ENCODE data around the gene C9orf57. TPM values are rescaled to one million over a fixed set of nuclear protein-coding genes. Genes with fewer than 3 reads are reported as not detected.

Gene C9orf57
- total RNA-seq, 1 experiment from 2014 or later = not detected

- TF ChIP-seq EZH2 (IDR thresholded peaks at IDR 0.05; ENCODE audit: borderline replicate concordance, low read depth, low read length, poor library complexity, severe bottlenecking) = no peak
- TF ChIP-seq, protein P1, sequence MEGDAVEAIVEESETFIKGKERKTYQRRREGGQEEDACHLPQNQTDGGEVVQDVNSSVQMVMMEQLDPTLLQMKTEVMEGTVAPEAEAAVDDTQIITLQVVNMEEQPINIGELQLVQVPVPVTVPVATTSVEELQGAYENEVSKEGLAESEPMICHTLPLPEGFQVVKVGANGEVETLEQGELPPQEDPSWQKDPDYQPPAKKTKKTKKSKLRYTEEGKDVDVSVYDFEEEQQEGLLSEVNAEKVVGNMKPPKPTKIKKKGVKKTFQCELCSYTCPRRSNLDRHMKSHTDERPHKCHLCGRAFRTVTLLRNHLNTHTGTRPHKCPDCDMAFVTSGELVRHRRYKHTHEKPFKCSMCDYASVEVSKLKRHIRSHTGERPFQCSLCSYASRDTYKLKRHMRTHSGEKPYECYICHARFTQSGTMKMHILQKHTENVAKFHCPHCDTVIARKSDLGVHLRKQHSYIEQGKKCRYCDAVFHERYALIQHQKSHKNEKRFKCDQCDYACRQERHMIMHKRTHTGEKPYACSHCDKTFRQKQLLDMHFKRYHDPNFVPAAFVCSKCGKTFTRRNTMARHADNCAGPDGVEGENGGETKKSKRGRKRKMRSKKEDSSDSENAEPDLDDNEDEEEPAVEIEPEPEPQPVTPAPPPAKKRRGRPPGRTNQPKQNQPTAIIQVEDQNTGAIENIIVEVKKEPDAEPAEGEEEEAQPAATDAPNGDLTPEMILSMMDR (conservative IDR thresholded peaks at IDR 0.05; ENCODE audit: low read depth, low read length) = no peak
- no peak for DNase-seq (ENCODE audit: low spot score)
- H3K4me1 ChIP-seq (ENCODE audit: insufficient read depth, low read length, poor library complexity, severe bottlenecking) = no peaks in the 10 kb centered on the region
- intact Hi-C loops (cut with micrococcal nuclease; ENCODE audit: unreplicated experiment) = no loop called here
- CTCF ChIA-PET = interaction anchor here (0.7 kb wide), 1 partner anchor 16 kb away, joined by 3 read pairs; no protein-coding TSS in a partner anchor
- no peaks in the 10 kb centered on the region for H3K9me3 ChIP-seq (ENCODE audit: low read depth, low read length, poor library complexity, severe bottlenecking)
- no peak overlapping the region for H3K4me3 ChIP-seq (ENCODE audit: low read depth, low read length, poor library complexity, severe bottlenecking)
- no peaks in the 10 kb centered on the region for H3K27me3 ChIP-seq (replicated peaks; ENCODE audit: insufficient read depth, low read depth, low read length, poor library complexity)
- H3K36me3 ChIP-seq (ENCODE audit: insufficient read depth, low read length, poor library complexity, severe bottlenecking) = no peaks in the 10 kb centered on the region
- POLR2A ChIA-PET (ENCODE audit: low non-redundant PET) = no interaction called here
- H3K27ac ChIP-seq (ENCODE audit: low read depth, low read length, poor library complexity, severe bottlenecking) = no peak overlapping the region
- no TSS peak for BruUV-seq (replicated peaks)
Observed at GRCh38 chr9:72044095-72044494, 16.3 kb downstream of the C9orf57 start.

DNA sequence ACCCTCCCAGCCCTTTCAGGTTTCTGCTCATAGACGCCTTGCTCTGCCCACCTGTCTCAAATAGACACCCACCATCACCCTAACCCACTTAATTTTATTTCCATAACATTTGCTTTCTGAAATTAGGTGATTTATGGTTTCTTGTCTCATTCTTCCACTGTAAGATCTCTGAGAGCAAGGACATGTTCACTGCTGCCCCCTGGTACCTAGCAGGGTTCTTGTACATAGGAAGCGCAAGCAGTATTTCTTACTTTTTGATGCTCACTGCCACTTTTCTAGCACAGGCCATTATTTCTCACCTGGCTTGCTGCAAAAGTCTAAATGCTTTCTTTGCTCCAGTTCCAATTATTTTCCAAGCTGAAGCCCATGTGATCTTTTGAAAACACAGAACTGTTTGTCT, 16.8 kb downstream of the C9orf57 start:
- H3K4me1 ChIP-seq (ENCODE audit: insufficient read depth, low read length, poor library complexity, severe bottlenecking) = no peaks in the 10 kb centered on the region
- CTCF ChIA-PET = interaction anchor here (0.7 kb wide), 1 partner anchor 15 kb away, joined by 3 read pairs; no protein-coding TSS in a partner anchor
- no peak for DNase-seq (ENCODE audit: low spot score)
- no peaks in the 10 kb centered on the region for H3K9me3 ChIP-seq (ENCODE audit: low read depth, low read length, poor library complexity, severe bottlenecking)
- no TSS peak for BruUV-seq (replicated peaks)
- intact Hi-C loops (cut with micrococcal nuclease; ENCODE audit: unreplicated experiment) = no loop called here
- H3K27me3 ChIP-seq (replicated peaks; ENCODE audit: insufficient read depth, low read depth, low read length, poor library complexity) = no peaks in the 10 kb centered on the region
- no peak overlapping the region for H3K27ac ChIP-seq (ENCODE audit: low read depth, low read length, poor library complexity, severe bottlenecking)
- no peaks in the 10 kb centered on the region for H3K36me3 ChIP-seq (ENCODE audit: insufficient read depth, low read length, poor library complexity, severe bottlenecking)
- TF ChIP-seq, protein P1 (conservative IDR thresholded peaks at IDR 0.05; ENCODE audit: low read depth, low read length) = no peak
- no peak for TF ChIP-seq EZH2 (IDR thresholded peaks at IDR 0.05; ENCODE audit: borderline replicate concordance, low read depth, low read length, poor library complexity, severe bottlenecking)
- POLR2A ChIA-PET (ENCODE audit: low non-redundant PET) = no interaction called here
- H3K4me3 ChIP-seq (ENCODE audit: low read depth, low read length, poor library complexity, severe bottlenecking) = no peak overlapping the region

DNA sequence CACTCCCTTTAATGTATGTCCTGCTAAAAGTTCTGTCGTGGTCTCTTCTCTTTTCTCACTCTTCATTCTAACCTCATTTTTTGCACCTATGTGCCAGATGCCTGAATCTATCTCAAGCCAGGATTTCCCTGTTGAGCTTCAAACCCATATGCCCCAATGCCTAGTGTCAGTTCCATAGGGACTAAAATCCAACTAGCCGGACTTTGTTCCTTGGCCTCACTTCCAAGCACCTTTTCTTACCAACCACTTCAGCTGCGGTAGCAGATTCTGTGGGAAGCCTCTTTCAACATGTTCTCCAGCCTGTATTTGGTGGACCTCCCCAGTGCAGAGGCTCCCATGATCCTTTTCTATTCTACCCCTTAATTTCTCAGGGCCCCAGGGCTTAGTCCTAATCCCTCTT, 17.5 kb downstream of the C9orf57 start:
- Histone ChIP-seq H3K9me3 (ENCODE audit: low read depth, low read length, poor library complexity, severe bottlenecking) (no peaks in the 10 kb centered on the region), H3K27ac (ENCODE audit: low read depth, low read length, poor library complexity, severe bottlenecking) (no peak overlapping the region), H3K36me3 (ENCODE audit: insufficient read depth, low read length, poor library complexity, severe bottlenecking) (no peaks in the 10 kb centered on the region), H3K4me3 (ENCODE audit: low read depth, low read length, poor library complexity, severe bottlenecking) (no peak overlapping the region), H3K4me1 (ENCODE audit: insufficient read depth, low read length, poor library complexity, severe bottlenecking) (no peaks in the 10 kb centered on the region), H3K27me3 (replicated peaks; ENCODE audit: insufficient read depth, low read depth, low read length, poor library complexity) (no peaks in the 10 kb centered on the region)
- BruUV-seq (replicated peaks) = no TSS peak
- no peak for DNase-seq (ENCODE audit: low spot score)
- TF ChIP-seq EZH2 (IDR thresholded peaks at IDR 0.05; ENCODE audit: borderline replicate concordance, low read depth, low read length, poor library complexity, severe bottlenecking) = no peak
- TF ChIP-seq, protein P1 (conservative IDR thresholded peaks at IDR 0.05; ENCODE audit: low read depth, low read length) = no peak
- CTCF ChIA-PET = no interaction called here
- POLR2A ChIA-PET (ENCODE audit: low non-redundant PET) = no interaction called here
- intact Hi-C loops (cut with micrococcal nuclease; ENCODE audit: unreplicated experiment) = no loop called here
